Gastroesophageal sphincter (tissue), 3 donors: Measurements from ENCODE around the gene KCP.

Experiments used
- EP300 ChIP-seq: sonication (generic); formaldehyde crosslinking; IDR thresholded peaks from one replicate; pipeline ENCODE4 v1.6.1; 2017; ENCODE audit warnings: antibody characterized with exemption, mild to moderate bottlenecking
- POLR2A ChIP-seq, 2 donors: fragments of 450-650 bp; IDR thresholded peaks; one replicate each; pipeline ENCODE4 v1.6.1; 2017; ENCODE audit warnings: antibody characterized with exemption in 2 of 2, mild to moderate bottlenecking in 2 of 2, moderate library complexity in 1 of 2
- TF ChIP-seq, protein P1 (sequence below), 4 experiments: fragments of 200-600 bp in 2 of 4; fragments of 450-650 bp in 2 of 4; sonication (generic) in 1 of 4; IDR thresholded peaks; one replicate each; pipeline ENCODE4 v1.5.1; 2017 to 2019; ENCODE audit warnings: antibody characterized with exemption in 4 of 4, mild to moderate bottlenecking in 2 of 4, moderate library complexity in 2 of 4

DNA sequence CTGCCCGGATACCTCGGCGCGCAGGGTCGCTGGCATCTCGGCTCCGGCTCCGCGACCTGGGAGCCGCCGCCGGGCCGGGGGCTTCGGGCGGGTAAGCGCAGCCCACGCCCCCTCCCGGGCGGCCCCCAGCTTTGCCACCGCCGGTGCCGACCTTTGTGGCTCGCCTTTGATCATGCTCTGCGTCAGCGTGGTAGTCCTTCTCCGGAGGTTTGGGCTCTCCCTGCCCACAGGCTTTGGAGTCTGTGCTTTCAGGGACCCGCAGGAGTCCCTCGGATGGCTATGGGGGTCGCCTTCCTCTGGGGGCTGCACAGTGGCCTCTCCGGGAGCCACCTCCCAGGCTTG lies 40.6 kb downstream of the KCP start:
- TF ChIP-seq, protein P1, sequence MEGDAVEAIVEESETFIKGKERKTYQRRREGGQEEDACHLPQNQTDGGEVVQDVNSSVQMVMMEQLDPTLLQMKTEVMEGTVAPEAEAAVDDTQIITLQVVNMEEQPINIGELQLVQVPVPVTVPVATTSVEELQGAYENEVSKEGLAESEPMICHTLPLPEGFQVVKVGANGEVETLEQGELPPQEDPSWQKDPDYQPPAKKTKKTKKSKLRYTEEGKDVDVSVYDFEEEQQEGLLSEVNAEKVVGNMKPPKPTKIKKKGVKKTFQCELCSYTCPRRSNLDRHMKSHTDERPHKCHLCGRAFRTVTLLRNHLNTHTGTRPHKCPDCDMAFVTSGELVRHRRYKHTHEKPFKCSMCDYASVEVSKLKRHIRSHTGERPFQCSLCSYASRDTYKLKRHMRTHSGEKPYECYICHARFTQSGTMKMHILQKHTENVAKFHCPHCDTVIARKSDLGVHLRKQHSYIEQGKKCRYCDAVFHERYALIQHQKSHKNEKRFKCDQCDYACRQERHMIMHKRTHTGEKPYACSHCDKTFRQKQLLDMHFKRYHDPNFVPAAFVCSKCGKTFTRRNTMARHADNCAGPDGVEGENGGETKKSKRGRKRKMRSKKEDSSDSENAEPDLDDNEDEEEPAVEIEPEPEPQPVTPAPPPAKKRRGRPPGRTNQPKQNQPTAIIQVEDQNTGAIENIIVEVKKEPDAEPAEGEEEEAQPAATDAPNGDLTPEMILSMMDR (IDR thresholded peaks at IDR 0.05), result no peak
- TF ChIP-seq EP300, result no peak
- TF ChIP-seq POLR2A (IDR thresholded peaks at IDR 0.05), result no peak
